ENCODE measurements around the gene PURB. TPM values are rescaled to one million over a fixed set of nuclear protein-coding genes. Genes with fewer than 3 reads are reported as not detected.
A peak's percentile ranks its signal among the peaks of the same experiment; 100 is the strongest.
"Not testable (repeated sequence)": the region's sequence is repeated elsewhere in the genome, so short reads cannot be mapped to it uniquely, and the experiment has no call there.

Gene PURB
- 32.7 and 42.3 TPM in 2 replicates for total RNA-seq (2014; rRNA removed; shearing (Covaris generic))

DNA sequence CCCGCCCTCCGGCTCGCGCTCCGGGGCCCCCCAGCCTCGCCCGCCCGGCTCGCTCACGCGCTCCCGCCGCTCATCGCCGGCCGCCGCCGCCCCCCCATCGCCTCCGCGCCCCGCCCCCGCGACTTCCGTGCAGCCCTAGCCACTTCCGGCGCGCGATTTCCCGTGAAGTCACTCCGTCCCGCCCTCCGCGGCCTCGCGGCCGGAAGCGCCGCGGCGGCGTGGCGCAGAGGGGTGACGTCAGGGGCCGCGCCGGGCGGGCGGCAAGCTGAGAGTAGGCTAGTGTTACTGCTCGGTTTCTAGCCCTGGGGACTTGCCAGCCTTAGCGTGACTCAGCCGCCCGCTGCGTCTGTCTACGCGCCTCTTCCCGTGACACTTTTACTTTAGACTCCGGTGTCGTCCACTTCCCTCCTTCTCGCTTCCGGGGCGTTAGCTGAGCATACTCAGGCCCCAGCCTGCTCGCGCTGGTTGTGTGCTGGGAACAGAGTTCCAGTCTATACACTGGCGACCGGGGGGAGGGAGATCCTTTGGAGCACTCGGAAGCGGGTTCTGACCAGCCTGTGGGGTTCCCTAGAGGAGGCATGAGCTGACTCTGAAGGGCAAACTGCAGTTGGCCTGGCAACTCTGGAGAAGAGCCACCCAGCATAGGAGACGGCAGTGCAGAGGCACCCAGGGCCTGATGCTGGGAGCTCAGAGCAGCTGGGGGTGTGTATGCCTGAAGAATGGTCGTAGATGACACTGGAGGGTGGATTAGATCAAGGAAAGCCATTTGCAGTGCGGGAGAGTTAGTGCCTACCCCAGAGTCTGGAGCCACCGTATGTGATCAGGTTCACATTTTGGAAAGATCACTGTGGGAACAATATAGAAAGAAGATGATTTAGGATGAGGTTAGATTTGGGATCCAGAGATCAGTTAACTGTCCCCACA is at the start of gene PURB:
Gene PURB, minus strand, starts transcription at position 137 of the 924 bp plus-strand sequence. CDS start 182 bp downstream, outside the sequence.
- DNase-seq (ENCODE audit: low read depth), result peak; percentile 100

DNA sequence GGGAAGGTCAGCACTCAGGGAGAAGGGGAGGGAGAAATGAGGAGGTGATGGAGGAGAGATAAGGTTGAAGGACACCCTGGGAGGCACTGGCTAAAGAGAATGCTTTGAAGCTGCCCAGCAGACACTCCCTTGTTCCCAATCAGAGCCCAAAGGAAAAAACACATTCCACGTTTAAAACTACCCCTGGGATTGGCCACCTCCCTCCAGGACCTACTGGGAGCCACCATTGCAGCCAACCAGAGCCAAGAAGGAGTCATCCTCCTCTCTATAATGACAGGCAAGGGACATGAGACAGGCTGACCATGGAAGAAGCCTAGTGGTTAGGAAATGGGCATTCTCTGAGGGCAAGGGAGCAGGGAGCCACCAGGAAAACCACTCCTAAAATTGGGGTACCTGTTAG is 49.7 kb upstream of the PURB start:
- DNase-seq (ENCODE audit: low read depth), result no peak

DNA sequence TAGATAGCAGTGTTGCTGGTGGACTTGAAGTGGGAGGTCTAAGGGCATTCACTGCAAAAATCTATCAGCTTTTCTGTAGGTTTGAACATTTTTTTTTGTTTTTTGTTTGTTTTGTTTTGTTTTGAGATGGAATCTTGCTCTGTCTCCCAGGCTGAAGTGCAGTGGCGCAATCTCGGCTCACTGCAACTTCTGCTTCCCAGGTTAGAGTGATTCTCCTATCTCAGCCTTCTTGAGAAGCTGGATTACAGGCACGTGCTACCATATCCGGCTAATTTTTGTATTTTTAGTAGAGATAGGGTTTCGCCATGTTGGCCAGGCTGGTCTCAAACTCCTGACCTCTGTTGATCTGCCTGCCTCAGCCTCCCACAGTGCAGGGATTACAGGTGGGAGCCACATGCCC is 49.2 kb upstream of the PURB start:
- not testable (repeated sequence) for DNase-seq (ENCODE audit: low read depth)

DNA sequence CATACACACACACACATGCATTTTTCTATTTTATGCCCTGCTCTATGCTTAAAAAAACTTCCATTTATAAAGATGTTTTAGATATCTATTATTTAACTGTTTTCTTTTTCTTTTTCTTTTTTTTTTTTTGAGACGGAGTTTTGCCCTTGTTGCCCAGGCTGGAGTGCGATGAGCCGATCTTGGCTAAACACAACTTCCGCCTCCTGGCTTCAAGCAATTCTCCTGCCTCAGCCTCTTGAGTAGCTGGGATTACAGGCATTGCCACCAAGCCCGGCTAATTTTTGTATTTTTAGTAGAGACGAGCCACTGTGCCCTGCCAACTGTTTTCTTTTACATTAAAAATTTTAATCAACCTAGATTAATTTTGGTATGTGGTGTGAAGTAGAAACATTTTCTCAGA is 45.6 kb upstream of the PURB start:
- DNase-seq (ENCODE audit: low read depth), result no peak

DNA sequence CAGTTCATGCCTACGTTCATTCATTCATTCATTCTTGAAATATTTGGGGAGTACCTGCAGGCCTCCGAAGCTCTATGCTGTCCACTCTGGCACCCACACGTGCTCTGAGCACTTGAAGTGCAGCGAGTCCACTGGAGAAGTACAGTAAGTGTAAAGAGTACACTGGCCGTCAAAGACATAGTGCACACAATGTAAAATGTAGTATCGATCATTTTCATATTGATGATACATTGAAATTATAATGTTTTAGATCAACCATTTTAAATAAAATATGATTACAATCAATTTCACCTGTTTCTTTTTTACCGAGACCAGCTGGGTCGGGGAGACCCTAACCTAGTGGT is 37.0 kb upstream of the PURB start:
- no peak for DNase-seq (ENCODE audit: low read depth)

DNA sequence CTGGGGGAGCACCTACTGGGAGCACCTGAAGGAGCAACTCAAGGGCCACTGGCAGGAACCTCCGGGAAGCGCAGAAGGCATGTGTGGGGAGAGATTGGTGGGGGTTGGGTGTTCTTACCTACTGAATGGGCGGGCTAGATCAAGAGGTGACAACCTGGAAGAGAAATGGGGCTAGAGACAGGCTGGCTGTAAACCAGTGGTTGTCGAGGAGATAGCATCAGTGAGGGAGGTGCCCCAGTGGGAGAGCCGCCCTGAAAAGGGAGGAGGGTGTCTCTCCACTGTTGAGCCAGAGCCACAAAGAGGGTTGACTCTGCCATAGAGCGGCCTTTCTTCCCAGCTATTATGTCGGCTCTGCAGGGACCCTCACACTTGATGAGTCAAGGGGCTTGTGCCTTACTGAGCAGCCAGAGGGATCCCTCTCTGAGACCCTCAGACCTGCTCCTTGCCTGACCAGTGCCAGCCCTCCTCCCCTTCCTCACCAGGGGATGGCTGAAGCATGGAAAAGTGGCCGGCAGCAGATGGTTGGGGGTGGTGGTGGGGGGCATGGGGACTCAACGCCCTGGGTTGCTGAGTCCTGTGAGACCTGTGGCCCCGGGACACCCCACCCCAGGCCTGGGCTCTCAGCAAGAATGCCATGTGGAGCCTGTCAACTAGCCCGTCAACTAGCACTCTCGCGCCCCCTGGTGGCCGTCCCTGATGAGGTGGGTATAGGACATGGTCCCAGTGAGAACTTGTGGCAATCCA is 36.4 kb upstream of the PURB start:
- DNase-seq (ENCODE audit: low read depth), result peak; percentile 90

DNA sequence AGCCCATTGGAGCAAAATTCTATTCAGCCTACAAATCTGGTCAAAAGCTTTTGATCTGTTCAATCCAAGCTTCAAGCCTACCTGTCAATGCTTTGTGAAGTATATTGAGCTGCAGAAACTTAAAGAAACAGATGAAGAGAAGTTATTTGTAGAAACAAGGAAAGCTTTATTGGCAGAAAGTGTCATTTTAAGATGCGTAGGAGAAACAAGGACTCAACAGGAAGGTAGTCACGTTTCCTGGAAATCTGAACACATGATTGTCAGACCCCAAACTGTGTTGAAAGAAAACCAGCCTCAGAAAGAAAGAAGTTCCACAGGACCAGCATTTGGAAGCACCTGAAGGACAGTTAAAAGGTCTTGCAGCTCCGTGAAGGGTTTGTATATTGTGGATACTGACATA is 34.8 kb upstream of the PURB start:
- DNase-seq (ENCODE audit: low read depth), result no peak

DNA sequence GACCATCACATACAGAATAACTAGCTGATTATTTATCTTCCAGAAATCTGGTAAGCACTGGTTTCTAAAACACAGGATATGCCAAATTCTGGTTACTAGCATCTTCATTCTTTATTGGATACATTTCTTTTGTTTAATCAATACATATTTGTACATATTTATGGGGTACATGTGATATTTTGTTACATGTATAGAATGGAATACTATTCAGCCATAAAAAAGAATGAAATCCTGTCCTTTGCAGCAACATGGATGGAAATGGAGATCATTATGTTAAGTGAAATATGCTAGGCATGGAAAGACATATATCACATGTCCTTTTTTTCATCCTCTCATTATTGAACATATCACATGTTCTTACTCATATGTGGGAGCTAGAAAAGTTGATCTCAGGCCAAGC is 32.7 kb upstream of the PURB start:
- no peak for DNase-seq (ENCODE audit: low read depth)

DNA sequence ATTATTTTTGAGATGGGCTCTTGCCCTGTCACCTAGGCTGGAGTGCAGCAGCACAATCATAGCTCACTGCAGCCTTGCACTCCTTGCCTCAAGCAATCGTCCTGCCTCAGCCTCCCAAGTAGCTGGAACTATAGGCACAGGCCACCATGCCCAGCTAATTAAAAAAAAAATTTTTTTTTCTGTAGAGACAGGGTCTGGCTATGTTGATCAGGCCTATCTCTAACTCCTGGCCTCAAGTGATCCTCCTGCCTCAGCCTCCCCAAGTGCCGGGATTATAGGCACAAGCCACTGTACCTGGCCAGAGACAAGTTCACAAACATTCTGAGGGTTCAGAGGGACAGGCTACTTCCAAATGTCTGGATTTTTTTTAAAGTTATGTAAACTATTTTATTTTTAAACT is 32.1 kb upstream of the PURB start:
- no peak for DNase-seq (ENCODE audit: low read depth)

DNA sequence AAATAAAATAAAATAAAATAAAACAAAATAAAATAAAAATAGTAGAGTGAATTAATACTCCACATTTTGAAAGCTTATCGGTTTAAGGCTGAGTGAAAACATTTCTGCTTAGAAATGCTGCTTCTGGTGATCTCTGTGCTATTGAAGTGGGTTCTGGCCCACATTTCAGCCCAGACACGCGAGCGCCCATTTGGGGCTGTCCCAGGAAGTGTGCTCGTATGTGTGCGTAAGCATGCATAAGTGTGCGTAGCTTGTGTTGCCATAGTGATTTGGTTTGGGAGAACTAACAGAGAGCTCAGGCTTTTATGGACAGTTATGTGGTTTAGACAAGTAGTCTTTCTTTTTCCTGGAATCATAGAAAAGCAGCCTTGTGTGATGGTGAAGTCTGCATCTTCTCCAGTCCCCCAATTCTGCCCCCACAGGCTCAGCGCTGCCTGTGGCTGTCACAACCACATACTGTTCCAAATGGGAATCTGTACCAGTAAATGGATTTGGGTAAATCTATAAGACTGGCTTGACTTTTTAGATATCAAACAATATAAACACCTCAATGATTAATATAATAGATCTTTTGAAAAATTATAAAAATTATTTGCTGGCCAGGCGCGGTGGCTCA is 29.8 kb upstream of the PURB start:
- no peak for DNase-seq (ENCODE audit: low read depth)

DNA sequence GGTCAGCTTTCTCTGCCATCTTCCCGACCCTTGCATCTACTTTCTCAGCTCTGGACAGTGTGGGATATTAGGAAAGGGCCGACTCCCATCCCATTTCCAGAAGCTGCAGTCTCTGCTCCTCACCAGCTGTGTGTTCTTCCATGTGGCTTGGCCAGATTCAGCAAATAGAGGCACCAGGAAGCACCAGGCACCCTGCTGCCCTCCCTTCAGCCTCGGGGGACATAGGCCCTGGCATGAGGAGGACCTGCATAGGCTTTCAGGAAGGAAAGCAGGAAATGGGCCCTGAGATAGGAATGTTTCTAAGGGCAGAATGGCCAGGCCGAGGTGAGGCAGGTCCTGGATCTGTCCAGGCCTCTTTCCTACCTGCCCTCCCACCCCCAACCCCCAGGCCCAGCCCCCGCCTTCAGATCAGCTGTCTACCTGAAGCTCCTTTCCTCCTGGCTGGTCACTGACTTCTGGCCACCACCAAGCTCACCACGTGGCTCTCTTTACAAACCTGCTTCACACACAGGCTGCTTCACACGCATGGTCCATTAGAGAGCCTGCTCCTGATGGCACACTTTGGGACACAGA is 27.5 kb upstream of the PURB start:
- DNase-seq (ENCODE audit: low read depth), result no peak

DNA sequence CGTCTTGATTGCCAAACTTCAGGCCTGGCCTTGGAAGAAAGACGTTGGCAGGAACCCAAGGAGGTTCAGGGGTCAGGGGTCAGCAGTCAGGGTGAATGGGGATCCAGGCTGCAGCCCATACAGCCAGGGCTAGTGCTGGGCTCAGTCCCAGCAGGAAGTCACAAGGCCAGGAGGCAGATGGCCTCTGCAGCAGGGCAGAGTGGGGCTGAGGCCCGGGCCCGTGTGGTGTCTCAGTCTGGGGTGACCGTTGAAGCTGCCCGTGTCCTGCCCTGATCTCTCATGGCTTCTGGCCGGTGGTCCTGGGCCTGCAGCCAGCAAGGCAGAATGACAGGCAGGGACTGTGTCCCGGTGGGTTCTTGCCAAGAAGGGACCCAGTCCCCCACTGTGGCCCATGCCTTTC is 26.6 kb upstream of the PURB start:
- no peak for DNase-seq (ENCODE audit: low read depth)

DNA sequence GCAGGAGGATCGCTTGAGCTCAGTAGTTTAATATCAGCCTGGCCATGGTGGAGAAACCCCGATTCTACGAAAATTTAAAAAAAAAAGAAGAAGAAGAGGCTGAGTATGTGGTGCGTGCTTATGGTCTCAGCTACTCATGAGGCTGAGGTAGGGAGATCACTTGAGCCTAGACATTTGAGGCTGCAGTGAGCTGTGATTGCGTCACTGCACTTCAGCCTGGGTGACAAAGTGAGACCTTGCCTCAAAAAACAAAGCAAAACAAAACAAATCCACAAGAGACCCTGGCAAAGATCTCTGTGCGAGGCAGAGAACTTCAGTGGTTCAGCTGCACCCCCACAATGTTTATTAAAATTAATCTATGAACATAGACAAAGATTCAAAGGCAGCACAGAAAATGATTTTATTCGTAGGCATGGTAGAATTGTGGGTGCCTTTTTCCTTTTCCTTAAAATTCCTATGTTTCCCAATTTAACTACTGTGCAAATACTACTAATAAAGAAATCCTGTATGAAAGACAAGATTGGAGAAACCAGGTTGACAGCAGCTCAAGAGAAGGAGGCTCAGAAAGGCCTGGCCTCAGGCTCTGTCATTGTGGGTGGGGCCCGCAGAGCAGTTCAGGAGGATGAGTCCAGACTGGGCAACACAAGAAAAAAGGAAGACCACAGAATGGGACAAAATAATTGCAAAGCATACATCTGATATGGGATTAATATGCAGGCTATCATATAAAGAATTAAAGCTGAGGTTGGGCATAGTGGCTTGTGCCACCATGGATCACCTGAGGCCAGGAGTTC is 24.5 kb upstream of the PURB start:
- DNase-seq (ENCODE audit: low read depth), result no peak

DNA sequence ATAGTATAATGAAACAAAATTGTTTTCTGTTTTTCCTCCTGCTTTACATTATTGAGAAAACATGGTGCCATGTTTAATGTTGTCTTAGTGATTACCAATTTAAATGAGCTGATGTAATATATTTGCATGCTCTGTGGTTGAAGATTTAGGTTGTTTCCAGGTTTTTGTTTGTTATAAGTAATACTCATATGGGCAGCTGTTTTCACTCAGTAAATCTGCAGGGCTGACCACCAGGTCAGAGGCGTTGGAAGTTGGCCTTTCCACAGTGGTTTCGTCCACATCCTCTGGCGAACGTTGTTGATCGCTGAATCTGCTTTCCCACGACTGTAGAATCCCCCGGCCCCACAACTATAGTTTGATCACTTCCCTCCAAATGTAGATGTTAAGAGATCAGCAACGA is 21.6 kb upstream of the PURB start:
- DNase-seq (ENCODE audit: low read depth), result no peak

DNA sequence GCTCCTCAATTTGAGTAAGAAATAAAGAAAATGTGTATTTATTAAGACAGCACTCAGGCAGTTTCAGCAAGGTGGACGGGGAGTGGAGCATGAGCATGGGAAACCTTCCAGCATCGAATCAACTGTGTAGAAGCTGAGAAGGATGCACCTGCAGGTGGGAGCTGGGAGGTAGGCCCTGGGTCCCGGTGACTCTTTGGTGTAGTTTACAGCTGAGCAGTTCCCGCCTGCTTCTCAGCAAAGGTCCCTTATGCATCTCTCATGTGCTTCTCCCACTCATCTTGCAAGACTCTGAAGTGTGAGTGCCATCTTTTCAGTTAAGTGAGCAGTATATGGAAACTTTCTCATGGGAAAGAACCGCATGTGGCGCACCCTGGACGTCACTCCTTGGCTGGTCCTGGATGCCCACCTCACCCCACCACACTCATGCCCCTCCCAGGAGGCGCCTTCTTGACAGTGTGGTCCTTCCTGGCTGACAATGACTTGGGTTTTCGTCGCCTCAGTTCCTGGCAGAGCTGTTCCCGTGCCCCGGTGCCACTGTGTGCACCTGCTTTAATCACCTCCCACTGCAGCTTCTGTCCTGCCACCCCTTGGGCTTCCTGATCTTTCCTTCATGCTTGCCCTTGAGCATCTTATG is 19.8 kb upstream of the PURB start:
- no peak for DNase-seq (ENCODE audit: low read depth)

DNA sequence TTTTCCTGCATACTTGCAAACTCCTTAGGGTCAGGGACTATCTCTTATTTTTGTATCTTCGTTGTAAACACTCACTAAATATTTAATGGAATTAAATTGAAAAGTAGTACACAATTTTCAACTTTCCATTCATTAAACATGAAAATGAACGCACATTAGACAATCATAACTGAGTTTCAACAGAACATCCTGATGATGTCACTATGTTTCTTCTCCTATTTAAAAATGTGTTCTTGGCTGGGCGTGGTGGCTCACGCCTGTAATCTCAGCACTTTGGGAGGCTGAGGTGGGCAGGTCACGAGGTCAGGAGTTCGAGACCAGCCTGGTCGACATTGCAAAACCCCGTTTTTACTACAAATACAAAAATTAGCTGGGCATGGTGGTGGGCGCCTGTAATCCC is 14.1 kb upstream of the PURB start:
- no peak for DNase-seq (ENCODE audit: low read depth)

DNA sequence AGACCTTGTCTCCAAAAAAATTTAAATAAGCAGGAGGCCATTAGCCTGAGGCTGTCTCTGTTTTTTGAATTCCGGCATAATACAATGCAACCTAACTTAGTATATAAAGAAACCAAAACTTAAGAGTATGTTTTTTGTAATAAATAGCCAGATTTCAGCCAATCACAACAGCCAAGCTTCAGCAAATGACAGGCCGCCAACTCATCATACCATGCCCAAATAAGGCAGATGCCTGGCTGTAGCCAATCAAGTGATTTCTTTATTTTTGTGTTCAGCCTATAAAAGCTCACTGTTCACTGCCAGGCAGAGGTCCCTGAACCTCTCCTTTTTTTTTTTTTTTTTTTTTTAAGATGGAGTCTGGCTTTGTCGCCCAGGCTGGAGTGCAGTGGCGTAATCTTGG is 12.7 kb upstream of the PURB start:
- no peak for DNase-seq (ENCODE audit: low read depth)

DNA sequence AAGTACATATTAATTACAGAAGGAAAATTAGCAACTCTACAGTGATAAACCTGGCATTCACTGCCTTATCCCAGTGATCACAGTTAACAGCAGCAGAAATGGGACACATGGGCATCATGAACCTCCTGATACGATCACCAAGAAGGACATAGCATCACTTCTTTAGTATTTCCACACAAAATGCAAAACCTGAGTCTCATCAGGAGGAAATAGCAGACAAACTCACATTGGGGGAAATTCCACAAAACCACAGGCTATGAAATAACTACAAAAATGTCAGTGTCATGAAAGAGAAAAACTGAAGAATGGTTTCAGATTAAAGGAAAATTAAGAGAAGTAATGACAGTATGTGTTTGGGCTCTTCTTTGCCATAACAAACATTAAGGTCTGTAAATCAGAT is 12.0 kb upstream of the PURB start:
- no peak for DNase-seq (ENCODE audit: low read depth)

DNA sequence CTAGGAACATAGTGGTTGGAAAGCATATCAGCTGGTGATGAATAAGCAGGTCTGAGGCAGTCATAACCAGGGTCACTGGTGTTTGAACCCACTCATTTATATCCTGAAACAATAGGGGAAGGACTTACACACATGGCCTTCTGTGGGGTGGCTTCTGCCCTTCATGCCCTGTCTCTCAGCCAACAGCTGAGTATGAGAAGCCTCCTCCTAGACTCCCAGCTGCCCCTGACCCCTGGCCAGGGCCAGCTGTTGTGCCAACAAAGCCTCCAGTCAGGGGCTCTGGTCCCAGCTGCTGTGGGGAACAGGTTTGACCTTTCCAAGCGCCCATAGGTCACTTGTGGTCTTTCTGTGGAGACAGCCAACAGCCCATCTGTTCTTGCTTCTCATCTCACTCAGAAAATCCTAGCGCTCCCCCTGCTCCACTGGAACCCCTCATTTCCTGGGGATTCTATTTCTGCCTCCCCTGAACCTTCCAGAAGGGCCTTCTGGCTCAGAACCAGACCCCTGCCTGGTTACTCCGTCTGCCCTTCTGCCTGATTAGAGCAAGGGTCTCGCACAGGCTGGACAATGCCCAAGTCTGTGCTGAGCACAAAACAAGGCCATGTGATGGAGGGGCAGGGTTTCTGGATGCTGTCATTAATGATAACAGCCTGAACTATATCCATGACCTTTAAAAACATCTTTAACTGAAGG is 9.7 kb upstream of the PURB start:
- DNase-seq (ENCODE audit: low read depth), result no peak

DNA sequence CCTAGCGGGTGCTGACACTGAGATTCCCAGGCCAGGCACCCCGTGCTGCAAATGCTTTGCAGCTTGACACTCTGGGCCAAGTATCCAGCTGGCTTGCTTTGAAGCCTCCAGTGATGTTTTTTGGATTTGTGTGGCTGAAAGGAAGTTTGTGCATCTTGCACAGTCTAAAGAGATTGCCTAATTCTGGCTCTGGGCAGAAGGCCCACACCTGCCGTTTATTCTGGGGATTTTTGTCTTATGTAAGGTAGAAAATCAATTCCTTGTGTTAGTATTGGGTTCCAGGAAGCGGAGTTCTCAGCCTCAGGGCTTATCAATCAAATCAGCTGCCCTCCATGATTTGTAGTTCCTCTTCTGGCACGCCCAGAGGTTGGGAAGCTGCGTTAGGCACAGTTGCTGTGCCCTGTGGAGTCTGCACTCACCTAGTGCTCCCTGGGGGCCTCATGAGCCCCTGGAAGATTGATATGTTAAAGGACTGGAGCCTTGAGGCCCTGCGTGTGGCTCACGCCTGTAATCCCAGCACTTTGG is 8.4 kb upstream of the PURB start:
- no peak for DNase-seq (ENCODE audit: low read depth)
